ENCODE results near the gene PAPPA2. TPM values are rescaled to one million over a fixed set of nuclear protein-coding genes. Genes with fewer than 3 reads are reported as not detected.

PAPPA2 gene
- total RNA-seq, 1 donor from 2014 or later = not detected

DNA sequence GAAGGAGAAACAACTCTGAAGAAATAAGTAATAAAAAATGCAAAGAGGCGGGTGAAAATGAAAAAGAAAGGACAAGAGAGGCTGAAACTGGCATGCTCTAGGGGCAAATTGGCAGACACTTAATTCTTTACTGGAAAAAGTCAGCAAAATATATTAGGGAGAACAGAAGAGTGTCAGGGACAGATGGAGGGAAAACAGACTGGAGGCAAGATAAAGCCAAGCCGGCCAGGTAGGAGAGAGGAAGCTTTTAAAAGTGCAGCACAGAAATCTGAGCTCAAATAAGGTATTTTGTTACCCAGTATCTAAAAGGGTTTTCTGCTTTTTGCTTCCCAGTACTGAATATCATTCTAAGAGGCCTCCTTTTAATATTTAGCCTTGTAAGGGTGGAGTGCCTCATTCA is 339.3 kb downstream of the PAPPA2 start:
- POLR2A ChIA-PET = no interaction called here
- no peak for TF ChIP-seq CTCF (IDR thresholded peaks at IDR 0.05)
- ATAC-seq (ENCODE audit: low read depth) = no peak
- no peaks in the 10 kb centered on the region for H3K9me3 Mint-ChIP-seq
- no peak for DNase-seq
- peaks cover 5% of the 10 kb centered on the region for H3K27me3 Mint-ChIP-seq
- H3K27ac Mint-ChIP-seq = no peak overlapping the region
- H3K4me1 Mint-ChIP-seq = no peaks in the 10 kb centered on the region
- intact Hi-C loops (cut with micrococcal nuclease) = no loop called here
- CTCF ChIA-PET = no interaction called here
- no peak overlapping the region for H3K4me3 Mint-ChIP-seq
- H3K36me3 Mint-ChIP-seq (ENCODE audit: low read depth) = no peaks in the 10 kb centered on the region

DNA sequence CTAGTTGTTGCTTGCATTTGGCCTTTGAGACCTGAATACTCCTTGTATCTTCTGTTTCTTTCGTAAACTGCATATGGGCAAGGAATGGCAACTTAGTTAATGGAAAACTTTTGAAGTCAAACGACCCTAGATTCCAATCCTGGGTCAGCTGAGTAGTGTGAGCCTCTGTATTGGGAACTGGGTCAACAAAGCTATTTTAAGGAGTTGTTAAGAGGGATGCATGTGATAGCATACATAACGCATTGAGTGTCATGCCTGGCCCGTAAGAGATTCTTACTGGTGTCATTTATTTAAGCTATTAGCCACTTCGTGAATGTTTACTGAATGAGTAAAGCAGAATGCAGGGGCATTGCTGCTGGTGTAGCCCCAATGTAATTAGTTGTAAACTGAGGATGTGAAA is 340.1 kb downstream of the PAPPA2 start:
- no peak for TF ChIP-seq CTCF (IDR thresholded peaks at IDR 0.05)
- H3K4me3 Mint-ChIP-seq = no peak overlapping the region
- ChIA-PET CTCF (no interaction called here), POLR2A (no interaction called here)
- peaks cover 5% of the 10 kb centered on the region for H3K27me3 Mint-ChIP-seq
- no peaks in the 10 kb centered on the region for H3K4me1 Mint-ChIP-seq
- DNase-seq (no peak), ATAC-seq (ENCODE audit: low read depth) (no peak)
- H3K9me3 Mint-ChIP-seq = no peaks in the 10 kb centered on the region
- no peak overlapping the region for H3K27ac Mint-ChIP-seq
- H3K36me3 Mint-ChIP-seq (ENCODE audit: low read depth) = no peaks in the 10 kb centered on the region
- intact Hi-C loops (cut with micrococcal nuclease) = no loop called here

DNA sequence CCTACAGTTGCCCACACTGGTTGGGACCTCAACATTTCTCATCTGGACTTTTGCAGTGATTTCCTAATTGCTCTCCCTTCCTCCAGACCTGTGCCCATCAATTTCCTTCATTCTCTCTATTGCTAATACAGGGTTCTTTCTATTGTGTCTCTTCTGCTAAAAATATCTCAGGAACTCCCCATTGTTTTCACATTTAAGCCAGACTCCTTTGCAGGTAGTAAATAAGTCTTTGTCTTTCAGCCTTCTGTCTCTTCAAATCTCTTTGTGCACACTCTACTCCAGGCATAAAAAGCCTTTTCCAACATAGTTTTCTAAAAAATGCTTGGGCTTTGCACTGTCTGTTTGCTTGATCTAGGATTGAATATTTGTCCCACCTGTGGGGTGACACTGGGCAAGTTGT is 340.6 kb downstream of the PAPPA2 start:
- intact Hi-C loops (cut with micrococcal nuclease) = no loop called here
- Mint-ChIP-seq H3K4me3 (no peak overlapping the region), H3K4me1 (no peaks in the 10 kb centered on the region), H3K9me3 (no peaks in the 10 kb centered on the region), H3K27ac (no peak overlapping the region), H3K36me3 (ENCODE audit: low read depth) (no peaks in the 10 kb centered on the region), H3K27me3 (peaks cover 5% of the 10 kb centered on the region)
- POLR2A ChIA-PET = no interaction called here
- ATAC-seq (ENCODE audit: low read depth) (no peak), DNase-seq (no peak)
- CTCF ChIA-PET = no interaction called here
- TF ChIP-seq CTCF (IDR thresholded peaks at IDR 0.05) = no peak

GRCh38 chr1:176809292-176809691 is 346.3 kb downstream of the PAPPA2 start:
- no peaks in the 10 kb centered on the region for H3K36me3 Mint-ChIP-seq (ENCODE audit: low read depth)
- intact Hi-C loops (cut with micrococcal nuclease) = no loop called here
- no peaks in the 10 kb centered on the region for H3K27me3 Mint-ChIP-seq
- no peak overlapping the region for H3K4me3 Mint-ChIP-seq
- ATAC-seq (ENCODE audit: low read depth) (no peak), DNase-seq (no peak)
- no peaks in the 10 kb centered on the region for H3K4me1 Mint-ChIP-seq
- H3K27ac Mint-ChIP-seq = no peak overlapping the region
- TF ChIP-seq CTCF (IDR thresholded peaks at IDR 0.05) = no peak
- CTCF ChIA-PET = no interaction called here
- no peaks in the 10 kb centered on the region for H3K9me3 Mint-ChIP-seq
- POLR2A ChIA-PET = no interaction called here

- no peak for TF ChIP-seq CTCF (IDR thresholded peaks at IDR 0.05)
- intact Hi-C loops (cut with micrococcal nuclease) = no loop called here
- POLR2A ChIA-PET = no interaction called here
- no peaks in the 10 kb centered on the region for H3K9me3 Mint-ChIP-seq
- no peak overlapping the region for H3K27ac Mint-ChIP-seq
- no peaks in the 10 kb centered on the region for H3K27me3 Mint-ChIP-seq
- ATAC-seq (ENCODE audit: low read depth) = no peak
- H3K36me3 Mint-ChIP-seq (ENCODE audit: low read depth) = no peaks in the 10 kb centered on the region
- no peaks in the 10 kb centered on the region for H3K4me1 Mint-ChIP-seq
- DNase-seq = no peak
- no peak overlapping the region for H3K4me3 Mint-ChIP-seq
- CTCF ChIA-PET = no interaction called here
These were observed 348.7 kb downstream of the PAPPA2 start for GRCh38 chr1:176811511-176812288.
